ENCODE data around the gene CERCAM.

DNA sequence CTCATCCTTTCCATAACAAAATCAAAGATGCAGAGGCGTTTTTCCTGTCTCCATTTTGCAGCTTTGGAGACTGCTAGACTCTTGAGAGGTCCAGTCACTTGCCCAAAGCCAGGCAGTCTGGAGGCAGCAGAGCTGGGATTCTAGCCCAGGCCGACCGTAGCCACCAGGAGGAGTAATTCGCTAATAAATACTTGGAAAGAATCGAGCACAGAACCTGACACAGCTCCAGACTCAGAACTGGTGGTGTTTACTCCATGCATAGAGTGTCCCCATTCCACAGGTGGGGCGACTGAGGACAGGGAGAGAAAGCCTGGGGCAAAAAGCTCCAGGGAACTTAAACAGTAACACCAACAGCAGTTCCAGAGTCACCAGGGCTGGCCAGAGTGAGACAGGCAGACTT is 10.7 kb upstream of the CERCAM start:
- TF ChIP-seq, protein P1, sequence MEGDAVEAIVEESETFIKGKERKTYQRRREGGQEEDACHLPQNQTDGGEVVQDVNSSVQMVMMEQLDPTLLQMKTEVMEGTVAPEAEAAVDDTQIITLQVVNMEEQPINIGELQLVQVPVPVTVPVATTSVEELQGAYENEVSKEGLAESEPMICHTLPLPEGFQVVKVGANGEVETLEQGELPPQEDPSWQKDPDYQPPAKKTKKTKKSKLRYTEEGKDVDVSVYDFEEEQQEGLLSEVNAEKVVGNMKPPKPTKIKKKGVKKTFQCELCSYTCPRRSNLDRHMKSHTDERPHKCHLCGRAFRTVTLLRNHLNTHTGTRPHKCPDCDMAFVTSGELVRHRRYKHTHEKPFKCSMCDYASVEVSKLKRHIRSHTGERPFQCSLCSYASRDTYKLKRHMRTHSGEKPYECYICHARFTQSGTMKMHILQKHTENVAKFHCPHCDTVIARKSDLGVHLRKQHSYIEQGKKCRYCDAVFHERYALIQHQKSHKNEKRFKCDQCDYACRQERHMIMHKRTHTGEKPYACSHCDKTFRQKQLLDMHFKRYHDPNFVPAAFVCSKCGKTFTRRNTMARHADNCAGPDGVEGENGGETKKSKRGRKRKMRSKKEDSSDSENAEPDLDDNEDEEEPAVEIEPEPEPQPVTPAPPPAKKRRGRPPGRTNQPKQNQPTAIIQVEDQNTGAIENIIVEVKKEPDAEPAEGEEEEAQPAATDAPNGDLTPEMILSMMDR (IDR thresholded peaks at IDR 0.05; ENCODE audit: poor library complexity), result peak; percentile 12
- TF ChIP-seq EZH2 (IDR thresholded peaks at IDR 0.05; ENCODE audit: borderline replicate concordance), result no peak
- TF ChIP-seq EZH2phosphoT487 (IDR thresholded peaks at IDR 0.05; ENCODE audit: low read depth, severe bottlenecking, unreplicated experiment), result no peak
